Endodermal cell (in vitro differentiated cells): ENCODE measurements around the gene NXPE1. TPM values are rescaled to one million over a fixed set of nuclear protein-coding genes. Genes with fewer than 3 reads are reported as not detected.

Experiments
- DNase-seq: peaks from one replicate; pipeline ENCODE4 v3.0.0-alpha.2; 2017
- H3K27ac ChIP-seq: 2 replicates; pipeline ENCODE4 v1.5.1; 2013; ENCODE audit warnings: mild to moderate bottlenecking, low read depth, low read length, moderate library complexity
- H3K27me3 ChIP-seq: 2 replicates; pipeline ENCODE4 v1.6.1; 2013; ENCODE audit warnings: mild to moderate bottlenecking, low read length, moderate library complexity; ENCODE audit not compliant: insufficient read depth, control insufficient read depth, poor library complexity, severe bottlenecking
- H3K36me3 ChIP-seq: 2 replicates; pipeline ENCODE4 v1.7.0; 2013; ENCODE audit warnings: mild to moderate bottlenecking, low read length, moderate library complexity; ENCODE audit not compliant: control insufficient read depth, insufficient read depth
- H3K4me1 ChIP-seq: one replicate; pipeline ENCODE4 v1.7.0; 2013; ENCODE audit warnings: low read length; ENCODE audit not compliant: control insufficient read depth, insufficient read depth
- H3K4me3 ChIP-seq: 2 replicates; pipeline ENCODE4 v1.5.1; 2013; ENCODE audit warnings: mild to moderate bottlenecking, low read length, moderate library complexity
- H3K9ac ChIP-seq: 2 replicates; pipeline ENCODE4 v1.6.1; 2013; ENCODE audit warnings: mild to moderate bottlenecking, low read length, moderate library complexity; ENCODE audit not compliant: poor library complexity, severe bottlenecking; ENCODE audit errors: extremely low read depth
- H3K9me3 ChIP-seq: 2 replicates; pipeline ENCODE4 v1.6.1; 2013; ENCODE audit warnings: mild to moderate bottlenecking, low read length, moderate library complexity; ENCODE audit not compliant: control insufficient read depth
- H3K27ac Mint-ChIP-seq: 2 replicates; pipeline ENCODE4 v1.8.0; 2020; ENCODE audit warnings: mixed read lengths
- H3K27me3 Mint-ChIP-seq: 2 replicates; pipeline ENCODE4 v1.8.0; 2021; ENCODE audit warnings: mild to moderate bottlenecking, mixed read lengths; ENCODE audit not compliant: insufficient read depth
- H3K36me3 Mint-ChIP-seq: 2 replicates; pipeline ENCODE4 v1.8.0; 2020; ENCODE audit warnings: low read depth, mixed read lengths
- H3K4me1 Mint-ChIP-seq: 2 replicates; pipeline ENCODE4 v1.8.0; 2020; ENCODE audit warnings: mixed read lengths
- H3K4me3 Mint-ChIP-seq: 2 replicates; pipeline ENCODE4 v1.8.0; 2020; ENCODE audit warnings: mild to moderate bottlenecking, moderate library complexity, mixed read lengths
- H3K9me3 Mint-ChIP-seq: 2 replicates; pipeline ENCODE4 v1.8.0; 2020; ENCODE audit warnings: mild to moderate bottlenecking, mixed read lengths
- CTCF ChIP-seq: fragments of 200-600 bp; sonication (generic); conservative IDR thresholded peaks from 2 replicates; pipeline ENCODE4 v1.5.0; 2021; ENCODE audit warnings: antibody characterized with exemption, mild to moderate bottlenecking
- WGBS, 2 experiments: methylation state at CpG; one replicate each; pipeline versions ENCODE4 v1.1.5 to v1.1.7; 2013; ENCODE audit warnings: missing lambda C conversion rate in 2 of 2, mixed read lengths in 1 of 2; ENCODE audit not compliant: insufficient coverage in 1 of 2, insufficient read length in 1 of 2; 5-methylcytosine and 5-hydroxymethylcytosine counted together
- total RNA-seq, 2 donors: library from RNA; stranded (reverse); fragmentation: NEBNext Ultra II Directional in 1 of 2; extraction: Animal tissue kit (Norgen Biotek cat#: 25700) in 1 of 2; gene quantifications; 2 replicates in 1 of 2; 3 replicates in 1 of 2; pipeline ENCODE4 v1.2.1, GENCODE V29; 2021

NXPE1 gene
- total RNA-seq, 2 donors from 2014 or later, result not detected

- Histone ChIP-seq H3K9me3 (peaks cover 8% of the 10 kb centered on the region), H3K9ac (no peak overlapping the region), H3K27ac (no peak overlapping the region), H3K36me3 (no peaks in the 10 kb centered on the region), H3K4me1 (peaks cover 9% of the 10 kb centered on the region), H3K27me3 (no peaks in the 10 kb centered on the region), H3K4me3 (peak overlapping the region; percentile 26)
- Mint-ChIP-seq H3K27ac (no peak overlapping the region), H3K4me3 (no peak overlapping the region), H3K4me1 (peaks cover 39% of the 10 kb centered on the region), H3K27me3 (no peaks in the 10 kb centered on the region), H3K9me3 (peaks cover 7% of the 10 kb centered on the region), H3K36me3 (peaks cover 2% of the 10 kb centered on the region)
- WGBS, 2 experiments, result 41% methylated on average over 2 of the region's 2 CpGs; no CpG with 5 or more reads in 1 of the 2 experiments
- no peak for TF ChIP-seq CTCF
- peak; percentile 65 for DNase-seq
Measured at GRCh38 chr11:114478001-114478410, 81.7 kb downstream of the NXPE1 start.

- Mint-ChIP-seq H3K4me3 (no peak overlapping the region), H3K36me3 (peaks cover 5% of the 10 kb centered on the region), H3K4me1 (peaks cover under 1% of the 10 kb centered on the region), H3K9me3 (peaks cover 5% of the 10 kb centered on the region), H3K27ac (no peak overlapping the region), H3K27me3 (no peaks in the 10 kb centered on the region)
- no peak overlapping the region for H3K27ac ChIP-seq
- WGBS, 2 experiments, result 86 to 89% methylated on average over 1 to 2 of the region's 2 CpGs
- no peaks in the 10 kb centered on the region for H3K4me1 ChIP-seq
- no peak for DNase-seq
- H3K9ac ChIP-seq, result no peak overlapping the region
- H3K9me3 ChIP-seq, result peaks cover 9% of the 10 kb centered on the region
- H3K36me3 ChIP-seq, result no peaks in the 10 kb centered on the region
- H3K27me3 ChIP-seq, result no peaks in the 10 kb centered on the region
- TF ChIP-seq CTCF, result no peak
- H3K4me3 ChIP-seq, result no peak overlapping the region
Measured at GRCh38 chr11:114472661-114473060, 87.0 kb downstream of the NXPE1 start.

Other genes starting within 250 kb of the NXPE1 start
- 10 to 100 TPM in 1 of 2 donors, 1 to 10 TPM in 1; 6.2 to 10.0 TPM for gene C11orf71, start 159.4 kb downstream of the NXPE1 start, total RNA-seq
- gene RBM7, start 159.2 kb downstream of the NXPE1 start, total RNA-seq, result 10 to 100 TPM; 46.8 to 56.4 TPM
- 10 to 100 TPM; 69.8 to 89.9 TPM for gene REXO2, start 120.4 kb downstream of the NXPE1 start, total RNA-seq
- gene NXPE4, start 35.9 kb upstream of the NXPE1 start, total RNA-seq, result not detected
- under 1 TPM in 1 of 2 donors, not detected in 1; 0.18 TPM for gene NXPE2, start 118.6 kb upstream of the NXPE1 start, total RNA-seq